Hematopoietic multipotent progenitor cell (in vitro differentiated cells): ENCODE data around the gene ANKRD10. TPM values are rescaled to one million over a fixed set of nuclear protein-coding genes. Genes with fewer than 3 reads are reported as not detected.

Source experiments
- DNase-seq, 3 donors: peaks; one replicate each; pipeline ENCODE4 v3.0.0-alpha.2; 2011 to 2015; ENCODE audit warnings: low read depth in 2 of 3, low spot score in 2 of 3
- total RNA-seq: library from RNA; depleted of rRNA; stranded (reverse); fragments of >200 nt; gene quantifications from one replicate; pipeline ENCODE4 v1.2.3, GENCODE V29; 2012

Gene ANKRD10
- total RNA-seq, 1 donor: 163 TPM

DNA sequence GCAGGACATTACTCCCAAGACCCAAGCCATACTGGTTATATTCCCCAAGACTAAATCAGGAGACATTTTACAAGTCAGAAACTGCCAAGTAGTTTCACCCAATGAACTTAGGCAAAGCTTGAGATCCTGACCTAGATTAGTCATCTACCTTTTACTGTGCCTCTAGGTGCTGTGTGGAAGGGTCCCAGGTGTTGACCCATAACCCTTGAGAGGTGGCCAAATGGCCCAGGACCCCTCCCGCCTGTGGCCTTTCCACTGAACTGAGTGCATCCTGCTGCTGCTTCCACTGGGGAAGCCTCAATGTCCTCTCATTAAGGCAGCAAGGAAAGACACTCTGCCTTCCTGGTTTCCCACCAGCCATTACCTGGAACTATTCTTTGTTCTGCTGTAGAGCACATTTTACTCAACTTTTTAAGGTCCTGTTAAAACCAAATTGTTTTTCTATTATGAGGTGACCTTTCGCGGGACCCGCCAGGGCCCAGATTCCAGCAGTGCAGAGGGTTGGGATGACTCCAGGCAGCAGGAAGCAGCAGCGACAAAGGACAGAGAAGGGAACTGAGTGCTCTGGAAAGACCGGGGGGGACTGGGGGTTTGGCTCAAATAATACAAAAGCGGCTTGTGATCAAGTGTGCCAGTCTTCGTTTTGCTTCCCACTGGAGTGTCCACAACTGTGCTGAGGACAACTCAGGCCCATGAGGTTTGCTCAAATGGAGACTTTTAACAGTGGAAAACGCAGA is 27.1 kb downstream of the ANKRD10 start:
- DNase-seq: no peak

DNA sequence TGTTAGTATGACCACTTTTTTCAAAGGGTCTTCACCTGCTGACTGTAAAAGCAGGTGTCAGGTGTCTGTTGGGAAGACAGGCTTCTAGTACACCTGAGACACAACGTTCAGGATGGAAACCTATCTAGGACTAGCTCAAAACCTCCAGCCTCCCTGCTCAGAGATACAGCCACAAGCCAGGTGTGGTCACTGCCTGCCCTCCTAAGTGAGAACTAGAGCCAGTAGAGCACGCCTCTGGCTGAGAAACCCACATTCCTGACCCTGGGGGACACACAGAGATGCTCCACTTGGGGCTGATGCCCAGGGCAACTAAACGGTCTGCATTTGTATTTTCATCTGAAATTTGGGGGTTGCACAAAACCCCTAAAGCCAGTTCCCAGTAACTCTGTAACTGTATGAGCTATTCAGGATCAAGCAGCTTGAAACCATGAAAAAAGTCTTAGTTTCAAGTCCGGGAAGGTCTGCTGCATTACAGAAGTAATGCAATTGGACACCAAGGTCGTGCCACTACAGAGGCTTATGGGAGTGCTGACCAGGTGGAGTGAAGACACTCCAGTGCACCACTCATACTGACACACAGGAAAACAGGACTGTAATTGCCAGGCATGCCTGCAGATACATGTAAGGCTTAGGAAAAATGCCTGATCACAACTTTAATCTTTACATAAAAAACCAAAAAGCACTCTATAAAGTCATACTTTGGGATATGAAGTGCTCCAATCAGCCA is 27.8 kb downstream of the ANKRD10 start:
- DNase-seq: no peak

DNA sequence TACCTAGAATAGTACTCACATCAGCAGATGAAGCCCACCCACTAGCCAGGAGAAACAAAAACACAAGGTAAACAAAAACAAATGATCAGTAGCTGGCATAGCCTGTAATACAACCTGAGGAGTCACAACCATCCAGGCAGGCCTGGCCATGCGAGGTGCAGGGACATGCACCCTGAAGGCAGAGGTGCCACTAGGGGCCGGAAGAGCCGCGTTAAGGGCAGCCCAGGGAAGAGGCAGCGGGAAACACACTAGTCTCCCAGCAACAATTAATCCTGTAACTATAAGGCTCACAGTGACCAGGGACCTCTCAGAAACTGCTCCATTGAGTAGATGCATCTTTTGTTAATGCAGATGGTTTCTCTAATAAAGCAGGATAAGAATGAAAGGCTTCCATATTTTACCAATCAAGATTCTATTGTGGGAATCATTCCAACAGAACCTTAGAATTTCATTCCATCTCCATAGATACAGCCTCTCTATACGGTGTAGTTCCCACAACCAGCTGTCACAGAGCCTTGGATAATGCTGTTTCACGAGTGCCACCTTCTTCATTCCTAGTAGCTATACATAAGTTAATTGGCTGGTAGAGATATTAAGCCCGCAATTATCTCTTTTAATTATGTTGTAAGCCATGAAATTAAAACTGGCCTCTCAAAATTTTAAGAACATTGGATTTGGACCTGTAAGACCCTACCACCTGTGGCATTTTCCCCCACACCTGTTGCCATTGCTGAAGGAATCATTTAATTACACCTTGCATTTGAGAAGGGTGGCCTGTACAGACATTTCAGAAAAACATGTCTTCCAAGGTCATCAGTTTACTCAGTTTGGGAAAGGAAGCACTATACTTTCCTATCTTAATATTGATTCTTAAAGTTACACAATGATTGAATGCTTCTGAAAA is 28.7 kb downstream of the ANKRD10 start:
- no peak for DNase-seq

DNA sequence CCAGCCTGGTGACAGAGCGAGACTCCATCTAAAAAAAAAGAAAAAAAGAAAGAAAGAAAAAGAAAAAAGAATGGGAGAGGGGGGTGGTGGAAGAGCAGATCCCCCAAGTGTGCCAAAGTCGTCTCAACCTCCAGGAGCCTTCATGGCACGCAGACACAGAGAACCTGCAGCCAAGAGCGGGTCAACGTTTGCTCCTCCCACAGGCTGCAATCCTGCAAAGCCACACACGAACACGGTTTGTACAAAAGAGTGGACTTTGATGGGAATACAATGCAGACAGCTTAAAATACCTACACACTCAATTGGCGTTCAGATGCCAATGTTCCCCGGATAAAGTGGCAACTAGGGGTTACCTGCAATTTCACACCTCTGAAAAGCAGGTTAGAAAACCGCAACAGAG is 29.4 kb downstream of the ANKRD10 start:
- DNase-seq: no peak

DNA sequence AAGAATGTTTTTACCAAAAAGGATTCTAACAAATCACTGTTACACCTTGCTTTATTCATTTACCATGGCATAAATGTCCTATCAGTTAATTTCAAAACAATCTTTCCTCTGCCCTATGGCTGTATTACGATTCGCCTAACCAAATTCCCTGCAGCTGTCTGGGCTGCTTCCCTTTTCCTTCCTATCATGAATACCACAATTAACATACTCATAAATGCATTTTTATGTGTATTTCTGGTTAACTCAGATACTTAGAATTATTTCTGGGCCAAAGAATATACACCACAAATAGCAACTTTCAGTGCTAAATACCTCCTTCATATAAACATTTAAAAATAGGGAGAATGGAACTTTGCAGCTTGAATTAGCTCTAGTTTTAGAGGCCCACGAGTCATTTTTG is 30.4 kb downstream of the ANKRD10 start:
- DNase-seq: no peak

DNA sequence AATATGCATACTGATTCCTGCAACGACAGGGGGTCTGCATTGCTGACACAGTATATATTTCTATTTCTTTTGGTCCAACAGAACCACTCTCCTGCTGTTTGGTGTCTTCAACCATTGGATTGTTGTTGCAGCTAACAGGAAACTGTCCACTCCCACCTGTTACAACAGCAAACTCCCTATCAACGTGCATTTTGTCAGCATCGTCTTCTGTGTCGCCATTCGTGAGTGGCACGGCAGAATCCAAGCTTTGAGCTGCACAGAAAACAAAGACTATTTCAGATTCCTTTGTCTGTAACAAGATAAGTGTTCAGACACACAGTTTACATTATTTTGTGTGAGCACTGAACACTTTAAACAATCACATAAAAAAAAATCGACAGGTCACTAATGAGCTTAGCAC is 31.3 kb downstream of the ANKRD10 start:
- no peak for DNase-seq

DNA sequence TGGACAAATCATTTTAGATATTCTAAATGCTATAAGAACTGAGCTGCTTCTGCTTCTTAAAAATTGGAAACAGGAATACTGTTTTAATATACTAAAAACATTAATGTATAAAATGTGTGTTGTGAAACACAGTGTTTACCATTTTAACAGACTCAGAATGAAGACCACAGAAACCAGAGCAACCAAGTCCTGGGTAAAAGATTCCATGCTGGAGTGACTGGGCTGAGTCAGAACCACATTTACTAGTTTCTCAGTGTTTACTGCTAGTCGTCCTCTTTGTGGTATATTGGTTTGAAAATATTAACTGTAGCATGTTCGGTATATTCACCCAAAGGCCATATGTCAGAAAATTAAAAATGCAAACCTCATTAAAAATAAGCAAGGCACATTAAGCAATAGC is 31.9 kb downstream of the ANKRD10 start:
- no peak for DNase-seq

DNA sequence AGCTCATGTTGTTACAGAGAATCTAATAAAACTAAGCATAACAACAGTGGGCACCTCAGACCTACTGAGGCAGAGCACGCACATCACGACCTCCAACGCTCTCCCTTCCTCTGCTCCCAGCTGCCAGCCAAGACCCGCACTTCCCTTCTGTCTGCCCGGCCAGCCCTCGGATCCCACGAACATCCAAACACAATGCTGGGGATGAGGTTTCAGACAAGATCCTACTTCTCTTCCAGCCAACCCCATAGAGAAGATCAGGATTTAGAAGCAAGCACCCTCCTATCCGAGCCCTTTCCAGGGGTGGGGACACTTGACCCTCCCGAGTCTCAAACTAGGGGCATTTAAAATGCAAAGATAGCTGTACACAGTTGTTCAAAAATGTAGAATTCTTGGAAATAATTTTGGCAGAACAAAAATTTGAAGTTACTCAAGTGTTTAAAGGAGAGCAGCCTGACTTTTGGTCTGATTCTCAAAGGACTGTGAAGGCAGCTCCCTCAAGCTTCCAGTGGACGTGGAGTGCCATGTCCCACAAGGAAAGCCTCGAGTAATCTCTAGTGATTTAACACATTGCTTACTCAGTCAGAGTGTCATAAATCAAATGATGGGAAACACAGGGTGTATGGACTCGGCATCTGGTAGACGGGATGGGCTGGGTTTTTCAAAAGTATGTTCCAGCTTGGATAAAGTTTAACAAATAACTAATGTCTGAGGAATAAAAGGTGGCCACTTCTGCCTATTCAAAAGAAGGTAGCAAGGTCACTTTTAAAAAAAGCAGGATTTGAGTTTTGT is 32.8 kb downstream of the ANKRD10 start:
- no peak for DNase-seq

- no peak for DNase-seq
Measured at GRCh38 chr13:110880627-110881026, 34.2 kb downstream of the ANKRD10 start.

GRCh38 chr13:110879482-110879881 is 35.4 kb downstream of the ANKRD10 start:
- DNase-seq: no peak

DNA sequence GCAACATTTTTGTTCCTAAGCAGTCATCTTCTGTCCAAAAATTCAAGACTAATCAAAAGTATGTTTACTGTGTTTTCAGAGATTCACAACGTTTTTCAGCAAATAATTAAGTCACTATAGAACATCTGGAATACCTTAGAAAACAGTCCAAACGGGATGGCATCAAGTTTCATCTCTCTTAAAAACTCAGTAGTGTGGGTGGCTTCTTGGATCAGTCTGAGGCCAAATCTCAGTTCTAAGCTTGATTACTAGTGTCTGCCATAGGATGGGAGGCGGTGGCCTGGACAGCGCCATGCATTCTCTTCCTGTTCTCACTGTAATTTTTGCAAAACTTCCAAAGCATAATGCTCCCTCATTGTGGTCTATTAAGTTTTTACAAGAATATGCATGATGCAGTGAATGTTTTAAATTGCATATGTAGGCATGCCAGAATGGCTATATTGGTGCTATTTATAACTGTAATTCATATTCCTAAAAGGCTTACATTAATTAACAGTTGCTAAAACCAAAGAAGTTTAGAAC is 37.1 kb downstream of the ANKRD10 start:
- no peak for DNase-seq

- DNase-seq: no peak
Measured at GRCh38 chr13:110876609-110877008, 38.3 kb downstream of the ANKRD10 start.

DNA sequence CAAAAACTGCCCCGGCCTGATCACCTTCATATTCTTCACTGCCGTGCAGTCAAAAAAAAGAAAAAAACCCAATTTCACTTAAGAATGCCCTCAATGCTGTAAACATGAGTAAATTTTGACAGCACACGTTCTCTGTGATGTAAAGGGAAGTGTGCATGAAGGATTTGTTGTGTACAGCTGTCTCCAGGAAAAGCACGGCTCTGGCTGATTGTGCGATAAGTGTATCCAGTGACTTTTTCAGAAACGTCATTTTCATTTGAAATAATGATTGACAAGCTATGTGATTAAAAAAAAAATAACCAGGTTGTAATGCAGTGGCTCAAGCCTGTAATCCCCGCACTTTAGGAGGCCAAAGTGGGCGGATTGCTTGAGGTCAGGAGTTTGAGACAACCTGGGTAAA is 39.6 kb downstream of the ANKRD10 start:
- DNase-seq: peak in 2 of 3 donors; percentile 58 to 72

DNA sequence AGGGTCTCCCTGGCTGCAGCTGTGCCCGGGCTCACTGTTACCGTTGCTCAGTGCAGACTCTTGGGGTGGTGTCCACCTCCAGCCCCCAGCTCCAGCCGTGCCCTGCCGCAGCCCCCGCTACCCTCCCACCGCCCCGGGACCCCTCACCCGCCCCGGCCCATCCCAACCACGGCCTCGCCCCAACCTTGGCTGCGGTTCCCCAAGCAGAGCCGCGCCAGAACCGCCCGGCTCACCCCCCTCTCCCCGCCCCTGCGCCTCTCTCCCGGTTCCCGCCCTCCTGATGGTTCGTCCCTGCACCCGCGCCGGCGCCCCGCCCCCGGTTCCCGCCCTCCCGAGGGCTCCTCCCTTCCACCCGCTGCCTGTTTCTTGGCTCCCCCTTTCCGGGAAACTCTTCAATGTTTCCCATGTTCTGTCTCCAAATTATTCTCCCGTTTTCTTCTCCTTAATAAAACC is 40.3 kb downstream of the ANKRD10 start:
- peak in 2 of 3 donors; percentile 4 to 33 for DNase-seq

DNA sequence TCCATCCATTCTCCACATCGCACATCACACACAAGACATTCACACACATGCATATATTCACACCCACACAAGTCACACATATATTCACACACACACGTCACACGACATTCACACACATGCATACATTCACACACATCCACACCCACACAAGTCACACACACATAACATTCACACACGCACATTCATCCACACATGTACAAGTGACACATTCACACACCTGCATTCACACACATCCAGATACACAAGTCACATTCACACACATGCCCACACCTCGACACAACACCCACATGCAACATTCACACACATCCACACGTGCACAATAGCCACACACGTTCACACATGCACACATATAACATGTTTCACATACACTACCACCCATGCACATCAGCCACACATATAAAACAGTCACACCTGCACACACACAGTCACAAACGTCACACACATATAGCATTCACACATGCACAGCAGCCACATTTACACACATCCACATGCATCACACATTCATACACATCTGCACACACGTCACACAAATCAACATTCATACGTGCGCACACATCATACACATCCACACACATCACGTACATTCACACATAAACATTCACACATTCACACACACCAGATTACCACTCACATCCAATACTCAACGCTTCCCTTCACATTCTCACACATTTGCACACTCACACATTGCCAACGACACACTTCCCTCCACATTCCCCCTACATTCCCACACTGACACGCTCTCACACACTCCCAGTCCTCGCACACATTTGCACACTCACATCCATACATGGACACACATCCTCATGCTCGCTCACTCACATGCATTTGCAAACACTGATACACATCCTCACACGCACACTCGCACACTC is 41.0 kb downstream of the ANKRD10 start:
- no peak for DNase-seq

GRCh38 chr13:110872768-110873638 is 41.9 kb downstream of the ANKRD10 start:
- DNase-seq: no peak

DNA sequence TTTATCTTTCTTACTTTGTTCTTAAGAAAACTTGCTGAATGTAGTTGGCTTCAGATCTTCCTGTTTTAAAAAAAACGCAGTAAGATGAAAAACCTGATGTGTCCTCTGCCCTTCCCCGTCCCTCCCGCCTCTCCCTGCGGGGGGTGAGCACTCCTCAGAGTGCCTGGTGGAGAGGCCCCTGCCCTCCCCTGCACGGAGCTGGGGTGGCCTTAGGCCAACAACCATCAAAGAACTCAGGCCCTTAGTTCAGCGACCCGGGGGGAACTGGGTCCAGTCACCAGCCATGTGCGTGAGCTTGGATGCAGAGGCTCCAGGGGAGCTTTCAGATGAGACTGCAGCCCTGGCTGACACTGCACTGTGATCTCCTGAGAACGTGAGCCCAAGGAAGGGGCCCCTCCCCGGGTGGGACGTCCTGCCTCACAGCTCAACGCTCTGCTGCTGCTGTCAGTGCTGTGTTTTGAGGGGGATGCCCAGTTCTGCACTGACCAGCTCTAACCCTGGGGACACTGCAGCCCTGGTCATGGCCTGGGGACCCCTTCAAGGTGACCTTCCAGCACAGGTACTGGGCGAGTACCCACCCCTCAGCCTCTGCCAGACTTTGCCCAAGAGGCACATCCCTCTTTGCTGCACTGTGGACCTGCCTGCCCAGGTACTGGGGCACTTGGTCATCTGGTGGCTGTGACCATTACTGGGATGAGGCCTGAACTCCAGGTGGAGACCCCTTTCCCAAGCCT is 42.7 kb downstream of the ANKRD10 start:
- no peak for DNase-seq
